Measurements from ENCODE around the gene MRTFA.

MRTFA gene

DNA sequence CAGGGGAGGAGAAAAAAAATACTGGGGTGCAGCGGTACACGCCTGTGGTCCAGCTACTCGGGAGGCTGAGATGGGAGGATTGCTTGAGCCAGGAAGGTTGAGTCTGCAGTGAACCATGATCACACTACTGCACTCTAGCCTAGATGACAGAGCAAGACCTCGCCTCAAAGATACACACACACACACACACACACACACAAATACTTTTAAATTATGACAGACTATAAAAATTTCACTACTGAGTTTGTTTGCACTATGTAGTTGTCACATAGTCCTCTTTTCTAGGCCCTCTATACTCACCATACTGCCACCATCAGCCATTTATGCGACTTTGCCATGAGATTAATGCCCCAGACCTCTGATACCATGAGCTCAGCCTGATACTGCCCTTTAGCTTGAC lies 109.6 kb downstream of the MRTFA start:
- no peak overlapping the region for H3K4me3 ChIP-seq (ENCODE audit: low read length)
- TF ChIP-seq, protein P1, sequence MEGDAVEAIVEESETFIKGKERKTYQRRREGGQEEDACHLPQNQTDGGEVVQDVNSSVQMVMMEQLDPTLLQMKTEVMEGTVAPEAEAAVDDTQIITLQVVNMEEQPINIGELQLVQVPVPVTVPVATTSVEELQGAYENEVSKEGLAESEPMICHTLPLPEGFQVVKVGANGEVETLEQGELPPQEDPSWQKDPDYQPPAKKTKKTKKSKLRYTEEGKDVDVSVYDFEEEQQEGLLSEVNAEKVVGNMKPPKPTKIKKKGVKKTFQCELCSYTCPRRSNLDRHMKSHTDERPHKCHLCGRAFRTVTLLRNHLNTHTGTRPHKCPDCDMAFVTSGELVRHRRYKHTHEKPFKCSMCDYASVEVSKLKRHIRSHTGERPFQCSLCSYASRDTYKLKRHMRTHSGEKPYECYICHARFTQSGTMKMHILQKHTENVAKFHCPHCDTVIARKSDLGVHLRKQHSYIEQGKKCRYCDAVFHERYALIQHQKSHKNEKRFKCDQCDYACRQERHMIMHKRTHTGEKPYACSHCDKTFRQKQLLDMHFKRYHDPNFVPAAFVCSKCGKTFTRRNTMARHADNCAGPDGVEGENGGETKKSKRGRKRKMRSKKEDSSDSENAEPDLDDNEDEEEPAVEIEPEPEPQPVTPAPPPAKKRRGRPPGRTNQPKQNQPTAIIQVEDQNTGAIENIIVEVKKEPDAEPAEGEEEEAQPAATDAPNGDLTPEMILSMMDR (conservative IDR thresholded peaks at IDR 0.05; ENCODE audit: low read length) = no peak
- no peak for DNase-seq (ENCODE audit: low read depth)

DNA sequence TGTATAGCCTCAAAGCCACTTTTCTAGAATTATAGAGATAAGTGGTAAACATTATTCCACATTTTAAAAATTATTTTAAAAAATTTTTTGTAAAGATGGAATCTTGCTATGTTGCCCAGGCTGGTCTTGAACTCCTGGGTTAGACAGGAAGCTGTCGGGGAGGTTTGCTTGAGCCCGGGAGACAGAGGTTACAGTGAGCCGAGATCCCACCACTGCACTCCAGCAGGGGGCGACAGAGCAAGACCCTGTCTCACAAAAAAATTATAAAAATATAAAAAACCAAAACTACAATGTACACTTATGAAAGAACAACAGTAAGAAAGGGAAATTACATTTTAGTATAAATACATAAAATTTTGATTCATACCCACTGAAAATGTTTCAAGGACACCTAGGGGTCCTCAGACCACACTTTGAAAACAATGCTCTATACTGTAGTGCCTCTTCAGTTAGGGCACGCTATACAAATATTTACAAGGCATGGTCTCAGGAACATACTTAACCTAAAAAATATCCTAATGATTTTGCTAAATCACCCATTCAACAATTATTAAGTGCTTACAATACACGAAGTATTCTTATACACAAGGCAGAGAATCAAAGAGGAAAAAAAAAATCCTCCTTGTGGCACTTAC lies 111.2 kb downstream of the MRTFA start:
- H3K4me3 ChIP-seq (ENCODE audit: low read length) = no peak overlapping the region
- TF ChIP-seq, protein P1 (conservative IDR thresholded peaks at IDR 0.05; ENCODE audit: low read length) = peak; percentile 69
- peak; percentile 40 for DNase-seq (ENCODE audit: low read depth)

DNA sequence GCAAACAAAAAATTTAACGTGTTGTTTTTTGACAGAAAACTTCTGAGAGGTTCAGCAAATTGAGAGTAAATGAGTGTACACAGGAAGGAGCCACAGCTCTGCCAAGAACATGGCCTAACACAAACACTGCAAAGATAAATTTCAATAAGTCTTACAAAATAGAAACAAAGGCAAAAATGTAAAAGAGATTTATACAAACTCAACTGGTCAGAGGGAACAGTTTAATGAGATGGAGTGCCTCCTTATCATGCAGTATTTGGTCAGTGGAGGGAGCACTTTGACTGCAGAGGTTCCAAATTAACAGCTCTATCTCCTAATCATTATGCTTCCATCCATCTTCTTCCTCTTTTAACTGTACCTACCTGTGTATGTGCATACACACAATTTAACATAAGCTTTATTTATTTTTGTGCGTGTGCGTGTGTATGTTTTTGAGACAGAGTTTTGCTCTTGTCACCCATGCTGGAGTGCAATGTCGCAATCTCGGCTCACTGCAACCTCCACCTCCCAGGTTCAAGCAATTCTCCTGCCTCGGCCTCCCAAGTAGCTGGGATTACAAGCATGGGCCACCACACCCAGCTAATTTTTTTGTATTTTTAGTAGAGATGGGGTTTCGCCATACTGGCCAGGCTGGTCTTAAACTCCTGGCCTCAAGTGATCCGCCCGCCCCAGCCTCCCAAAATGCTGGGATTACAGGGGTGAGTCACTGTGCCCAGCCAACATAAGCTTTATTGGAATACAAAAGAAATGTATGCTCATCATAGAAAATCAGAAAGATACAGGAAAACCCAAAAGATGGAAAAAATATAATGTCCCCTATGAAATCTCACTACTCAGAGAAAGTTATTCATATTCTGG lies 111.9 kb downstream of the MRTFA start:
- peak; percentile 23 for DNase-seq (ENCODE audit: low read depth)
- TF ChIP-seq, protein P1 (conservative IDR thresholded peaks at IDR 0.05; ENCODE audit: low read length) = peak; percentile 50
- no peak overlapping the region for H3K4me3 ChIP-seq (ENCODE audit: low read length)

DNA sequence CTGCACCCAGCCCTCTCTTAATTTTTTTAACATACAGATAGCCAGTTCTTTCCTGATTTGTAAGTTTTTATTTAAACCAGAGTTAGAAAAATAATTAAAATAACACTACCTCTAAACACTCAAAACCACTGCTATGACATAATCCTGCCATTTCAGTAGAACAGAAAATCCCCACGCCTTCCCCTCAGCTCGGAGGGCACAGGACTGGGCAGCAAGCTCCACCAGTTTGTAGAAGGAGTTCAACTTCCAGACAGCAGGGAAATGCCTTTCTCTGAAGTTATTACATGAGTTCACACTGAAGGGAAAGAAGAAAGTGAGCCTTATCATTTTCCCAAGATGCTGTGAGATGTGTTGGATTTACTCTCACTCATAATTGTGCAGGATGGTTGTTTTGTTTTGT lies 114.4 kb downstream of the MRTFA start:
- TF ChIP-seq, protein P1 (conservative IDR thresholded peaks at IDR 0.05; ENCODE audit: low read length) = no peak
- no peak for DNase-seq (ENCODE audit: low read depth)
- H3K4me3 ChIP-seq (ENCODE audit: low read length) = no peak overlapping the region

GRCh38 chr22:40521046-40521445 lies 115.5 kb downstream of the MRTFA start:
- no peak for DNase-seq (ENCODE audit: low read depth)
- TF ChIP-seq, protein P1 (conservative IDR thresholded peaks at IDR 0.05; ENCODE audit: low read length) = no peak
- H3K4me3 ChIP-seq (ENCODE audit: low read length) = no peak overlapping the region

- no peak for DNase-seq (ENCODE audit: low read depth)
- no peak overlapping the region for H3K4me3 ChIP-seq (ENCODE audit: low read length)
- TF ChIP-seq, protein P1 (conservative IDR thresholded peaks at IDR 0.05; ENCODE audit: low read length) = no peak
Measured at GRCh38 chr22:40520562-40520961, 116.0 kb downstream of the MRTFA start.

GRCh38 chr22:40519948-40520331 lies 116.6 kb downstream of the MRTFA start:
- H3K4me3 ChIP-seq (ENCODE audit: low read length) = no peak overlapping the region
- TF ChIP-seq, protein P1 (conservative IDR thresholded peaks at IDR 0.05; ENCODE audit: low read length) = no peak
- no peak for DNase-seq (ENCODE audit: low read depth)
